ENCODE results near the gene AGXT. TPM values are rescaled to one million over a fixed set of nuclear protein-coding genes. Genes with fewer than 3 reads are reported as not detected.
A peak's percentile ranks its signal among the peaks of the same experiment; 100 is the strongest.

The AGXT gene
- total RNA-seq, 3 donors from 2014 or later: under 0.01 TPM; not detected in 2

GRCh38 chr2:240922245-240922981, 53.8 kb downstream of the AGXT start:
- no peaks in the 10 kb centered on the region for H3K4me1 ChIP-seq
- no peak overlapping the region for H3K4me3 ChIP-seq
- no peaks in the 10 kb centered on the region for H3K27me3 ChIP-seq
- peaks cover 0 to under 1% of the 10 kb centered on the region in 2 donors for H3K9me3 ChIP-seq
- TF ChIP-seq POLR2AphosphoS5 (IDR thresholded peaks at IDR 0.05): no peak
- TF ChIP-seq, protein P1, sequence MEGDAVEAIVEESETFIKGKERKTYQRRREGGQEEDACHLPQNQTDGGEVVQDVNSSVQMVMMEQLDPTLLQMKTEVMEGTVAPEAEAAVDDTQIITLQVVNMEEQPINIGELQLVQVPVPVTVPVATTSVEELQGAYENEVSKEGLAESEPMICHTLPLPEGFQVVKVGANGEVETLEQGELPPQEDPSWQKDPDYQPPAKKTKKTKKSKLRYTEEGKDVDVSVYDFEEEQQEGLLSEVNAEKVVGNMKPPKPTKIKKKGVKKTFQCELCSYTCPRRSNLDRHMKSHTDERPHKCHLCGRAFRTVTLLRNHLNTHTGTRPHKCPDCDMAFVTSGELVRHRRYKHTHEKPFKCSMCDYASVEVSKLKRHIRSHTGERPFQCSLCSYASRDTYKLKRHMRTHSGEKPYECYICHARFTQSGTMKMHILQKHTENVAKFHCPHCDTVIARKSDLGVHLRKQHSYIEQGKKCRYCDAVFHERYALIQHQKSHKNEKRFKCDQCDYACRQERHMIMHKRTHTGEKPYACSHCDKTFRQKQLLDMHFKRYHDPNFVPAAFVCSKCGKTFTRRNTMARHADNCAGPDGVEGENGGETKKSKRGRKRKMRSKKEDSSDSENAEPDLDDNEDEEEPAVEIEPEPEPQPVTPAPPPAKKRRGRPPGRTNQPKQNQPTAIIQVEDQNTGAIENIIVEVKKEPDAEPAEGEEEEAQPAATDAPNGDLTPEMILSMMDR (IDR thresholded peaks at IDR 0.05): no peak
- intact Hi-C loops (cut with DNase I; ENCODE audit: low total_unique reads): no loop called here
- peak; percentile 9 to 43 for DNase-seq (ENCODE audit: low spot score in 2 of 2)
- H3K36me3 ChIP-seq: no peaks in the 10 kb centered on the region
- no peak overlapping the region for H3K27ac ChIP-seq

DNA sequence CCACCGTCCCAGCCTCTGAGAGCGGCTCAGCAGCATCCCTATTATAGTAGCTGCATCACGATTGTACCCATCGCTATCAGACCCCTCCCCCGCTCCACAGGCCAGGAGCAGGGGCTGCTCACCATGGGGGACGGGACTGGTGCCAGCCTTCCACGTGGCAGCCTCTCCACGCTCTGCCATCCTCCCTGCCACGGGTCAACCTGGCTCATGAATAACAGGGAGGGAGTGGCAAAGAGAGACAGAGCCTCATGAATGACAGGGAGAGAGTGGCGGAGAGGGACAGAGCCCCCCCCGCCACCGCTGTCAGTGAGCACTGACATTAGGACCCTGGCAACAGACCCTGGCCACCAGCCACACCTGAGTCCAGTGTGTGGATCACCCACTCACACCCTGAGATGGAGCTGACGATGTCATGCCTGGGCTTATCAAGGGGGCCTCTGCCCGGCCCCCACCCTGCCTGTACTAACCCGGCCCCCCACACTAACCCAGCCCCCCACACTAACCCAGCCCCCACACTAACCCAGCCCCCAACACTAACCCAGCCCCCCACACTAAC, 54.4 kb downstream of the AGXT start:
- Histone ChIP-seq H3K4me1 (no peaks in the 10 kb centered on the region), H3K36me3 (no peaks in the 10 kb centered on the region), H3K27ac (no peak overlapping the region), H3K9me3 (peaks cover 0 to 7% of the 10 kb centered on the region in 2 donors), H3K4me3 (no peak overlapping the region), H3K27me3 (no peaks in the 10 kb centered on the region)
- intact Hi-C loops (cut with DNase I; ENCODE audit: low total_unique reads): no loop called here
- TF ChIP-seq, protein P1 (IDR thresholded peaks at IDR 0.05): no peak
- no peak for TF ChIP-seq POLR2A (IDR thresholded peaks at IDR 0.05)
- no peak for TF ChIP-seq POLR2AphosphoS5 (IDR thresholded peaks at IDR 0.05)
- peak in 1 of 2 donors; percentile 7 for DNase-seq (ENCODE audit: low spot score in 2 of 2)

- H3K36me3 ChIP-seq: no peaks in the 10 kb centered on the region
- intact Hi-C loops (cut with DNase I; ENCODE audit: low total_unique reads): no loop called here
- H3K4me1 ChIP-seq: no peaks in the 10 kb centered on the region
- no peak overlapping the region for H3K27ac ChIP-seq
- no peaks in the 10 kb centered on the region for H3K27me3 ChIP-seq
- H3K9me3 ChIP-seq: peaks cover 0 to 8% of the 10 kb centered on the region in 2 donors
- TF ChIP-seq, protein P1 (IDR thresholded peaks at IDR 0.05): no peak
- TF ChIP-seq POLR2AphosphoS5 (IDR thresholded peaks at IDR 0.05) (no peak), POLR2A (IDR thresholded peaks at IDR 0.05) (no peak)
- peak in 1 of 2 donors; percentile 43 for DNase-seq (ENCODE audit: low spot score in 2 of 2)
- no peak overlapping the region for H3K4me3 ChIP-seq
Observed at GRCh38 chr2:240925191-240925567, 56.6 kb downstream of the AGXT start.

DNA sequence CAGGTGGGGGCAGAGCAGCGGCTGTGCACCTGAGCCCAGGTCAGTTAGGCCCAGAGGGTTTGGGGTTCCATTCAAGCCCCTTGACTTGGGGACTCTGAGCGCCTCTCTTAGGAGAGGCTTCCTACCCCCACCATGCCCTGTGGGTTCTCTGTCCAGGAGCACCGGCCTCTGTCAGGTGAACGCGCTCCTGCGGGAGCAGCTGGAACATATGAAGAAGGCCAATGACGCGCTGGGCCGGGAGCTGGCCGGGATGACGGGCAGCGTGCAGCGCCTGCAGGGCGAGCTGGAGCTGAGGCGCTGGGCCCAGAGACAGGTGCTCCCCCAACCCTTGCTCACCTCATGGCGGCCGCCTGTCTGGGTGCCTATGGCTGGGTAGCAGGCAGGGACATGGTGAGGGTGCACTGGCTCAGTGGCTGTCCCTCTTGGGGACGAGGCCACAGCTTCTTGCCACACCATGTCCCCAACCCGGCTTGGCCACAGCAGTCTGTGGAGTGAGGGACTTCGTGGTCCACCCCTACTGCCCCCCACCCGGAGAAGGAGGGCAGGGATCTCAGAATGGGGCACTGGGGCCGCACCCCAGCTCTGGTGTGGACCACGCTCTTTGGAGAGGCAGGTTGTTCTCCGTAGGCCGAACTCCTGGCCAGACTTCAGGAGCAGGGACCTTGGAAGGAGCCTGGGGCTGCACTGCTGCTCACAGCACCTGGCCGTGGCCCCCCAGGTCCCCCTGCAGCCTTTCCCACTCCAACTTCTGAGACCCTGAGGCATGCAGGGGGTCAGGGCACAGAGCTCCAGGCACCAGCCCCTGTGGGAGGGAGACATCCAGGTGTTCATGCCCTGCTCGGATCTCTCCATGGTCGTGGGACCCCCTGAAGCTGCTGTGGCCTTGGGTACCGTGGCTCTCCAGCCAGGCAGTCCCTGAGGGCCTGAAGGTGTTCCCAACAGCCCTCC, 57.2 kb downstream of the AGXT start:
- no peak for TF ChIP-seq POLR2A (IDR thresholded peaks at IDR 0.05)
- TF ChIP-seq, protein P1 (IDR thresholded peaks at IDR 0.05): no peak
- TF ChIP-seq POLR2AphosphoS5 (IDR thresholded peaks at IDR 0.05): no peak
- intact Hi-C loops (cut with DNase I; ENCODE audit: low total_unique reads): no loop called here
- H3K4me1 ChIP-seq: no peaks in the 10 kb centered on the region
- no peaks in the 10 kb centered on the region for H3K36me3 ChIP-seq
- H3K27ac ChIP-seq: no peak overlapping the region
- peak in 1 of 2 donors; percentile 48 for DNase-seq (ENCODE audit: low spot score in 2 of 2)
- peaks cover 0 to 8% of the 10 kb centered on the region in 2 donors for H3K9me3 ChIP-seq
- no peaks in the 10 kb centered on the region for H3K27me3 ChIP-seq
- no peak overlapping the region for H3K4me3 ChIP-seq
